Uterus (tissue), 4 donors: Measurements from ENCODE around the gene LIMS4. TPM values are rescaled to one million over a fixed set of nuclear protein-coding genes. Genes with fewer than 3 reads are reported as not detected.
"Not testable (repeated sequence)": the region's sequence is repeated elsewhere in the genome, so short reads cannot be mapped to it uniquely, and the experiment has no call there.

Source experiments
- DNase-seq, 2 donors: peaks; one replicate each; pipeline ENCODE4 v3.0.0-alpha.2; 2019 to 2020
- H3K27ac ChIP-seq, 2 donors: fragments of 200-600 bp; sonication (generic); 1 replicate in 1 of 2; 2 replicates in 1 of 2; pipeline ENCODE4 v1.5.1; 2016 to 2018
- H3K27me3 ChIP-seq, 2 donors: fragments of 200-600 bp; sonication (generic); one replicate each; pipeline ENCODE4 v1.5.1; 2018 to 2019; ENCODE audit warnings: control low read depth in 1 of 2
- H3K36me3 ChIP-seq, 2 donors: fragments of 200-600 bp; sonication (generic); one replicate each; pipeline ENCODE4 v1.5.1; 2019; ENCODE audit warnings: control low read depth in 1 of 2
- H3K4me1 ChIP-seq, 2 donors: fragments of 200-600 bp; sonication (generic); one replicate each; pipeline ENCODE4 v1.5.1; 2018 to 2019; ENCODE audit warnings: control low read depth in 1 of 2
- H3K4me3 ChIP-seq, 2 donors: fragments of 200-600 bp; sonication (generic); 1 replicate in 1 of 2; 2 replicates in 1 of 2; pipeline ENCODE4 v1.5.1; 2018 to 2019; ENCODE audit warnings: mild to moderate bottlenecking in 1 of 2
- H3K9me3 ChIP-seq, 2 donors: fragments of 200-600 bp; sonication (generic); one replicate each; pipeline ENCODE4 v1.5.1; 2019; ENCODE audit warnings: control low read depth in 1 of 2
- intact Hi-C: fragments of 100-400 bp; cut with DNase I; formaldehyde crosslinking; loops from one replicate; pipeline ENCODE4 v1.15.1; 2023; ENCODE audit warnings: low total_unique reads
- total RNA-seq, 4 donors: library from RNA; depleted of rRNA in 3 of 4; stranded (reverse); fragments of >200 nt in 3 of 4; gene quantifications; one replicate each; pipeline versions ENCODE4 v1.1.0 to v1.2.4, GENCODE V29; 2014 to 2023
- donor health status: DM: yes; HTN: yes; CAD: no.

The LIMS4 gene
- 10 to 100 TPM in 1 of 4 donors, 1 to 10 TPM in 2, not detected in 1; 5.6 to 11.3 (median 6.4) TPM for total RNA-seq

- intact Hi-C loops, H3K36me3 ChIP-seq, DNase-seq, H3K27me3 ChIP-seq, H3K9me3 ChIP-seq, H3K27ac ChIP-seq, H3K4me3 ChIP-seq, H3K4me1 ChIP-seq: not testable (repeated sequence)
Observed at GRCh38 chr2:110472171-110473058, at the start of gene LIMS4. Gene LIMS4 (minus strand): TSS chr2:110472816. CDS start chr2:110472778, 38 bp downstream.

- H3K4me1 ChIP-seq, intact Hi-C loops, DNase-seq, H3K4me3 ChIP-seq, H3K36me3 ChIP-seq, H3K27me3 ChIP-seq, H3K27ac ChIP-seq, H3K9me3 ChIP-seq: not testable (repeated sequence)
Observed at GRCh38 chr2:110499755-110500377, 27.2 kb upstream of the LIMS4 start.

GRCh38 chr2:110496027-110496426, 23.4 kb upstream of the LIMS4 start:
- H3K9me3 ChIP-seq, DNase-seq, H3K4me3 ChIP-seq, H3K27me3 ChIP-seq, H3K27ac ChIP-seq, H3K36me3 ChIP-seq, H3K4me1 ChIP-seq, intact Hi-C loops: not testable (repeated sequence)

GRCh38 chr2:110494488-110494887, 21.9 kb upstream of the LIMS4 start:
- DNase-seq, H3K36me3 ChIP-seq, H3K4me1 ChIP-seq, H3K27me3 ChIP-seq, H3K27ac ChIP-seq, H3K9me3 ChIP-seq, intact Hi-C loops, H3K4me3 ChIP-seq: not testable (repeated sequence)

- intact Hi-C loops, H3K27ac ChIP-seq, H3K4me3 ChIP-seq, H3K4me1 ChIP-seq, H3K36me3 ChIP-seq, DNase-seq, H3K9me3 ChIP-seq, H3K27me3 ChIP-seq: not testable (repeated sequence)
Observed at GRCh38 chr2:110488991-110489390, 16.4 kb upstream of the LIMS4 start.

- intact Hi-C loops, DNase-seq, H3K4me3 ChIP-seq, H3K9me3 ChIP-seq, H3K27ac ChIP-seq, H3K4me1 ChIP-seq, H3K27me3 ChIP-seq, H3K36me3 ChIP-seq: not testable (repeated sequence)
Observed at GRCh38 chr2:110482697-110483096, 10.1 kb upstream of the LIMS4 start.

- H3K9me3 ChIP-seq, H3K4me1 ChIP-seq, intact Hi-C loops, H3K27me3 ChIP-seq, H3K36me3 ChIP-seq, H3K27ac ChIP-seq, H3K4me3 ChIP-seq, DNase-seq: not testable (repeated sequence)
Observed at GRCh38 chr2:110481200-110481599, 8.6 kb upstream of the LIMS4 start.

- H3K27ac ChIP-seq, H3K9me3 ChIP-seq, H3K36me3 ChIP-seq, H3K4me1 ChIP-seq, H3K27me3 ChIP-seq, intact Hi-C loops, H3K4me3 ChIP-seq, DNase-seq: not testable (repeated sequence)
Observed at GRCh38 chr2:110480084-110480483, 7.5 kb upstream of the LIMS4 start.

GRCh38 chr2:110477370-110477769, 4.8 kb upstream of the LIMS4 start:
- H3K4me3 ChIP-seq, H3K4me1 ChIP-seq, H3K9me3 ChIP-seq, intact Hi-C loops, H3K27ac ChIP-seq, H3K27me3 ChIP-seq, DNase-seq, H3K36me3 ChIP-seq: not testable (repeated sequence)

GRCh38 chr2:110476952-110477351, 4.3 kb upstream of the LIMS4 start:
- intact Hi-C loops, DNase-seq, H3K27me3 ChIP-seq, H3K9me3 ChIP-seq, H3K4me3 ChIP-seq, H3K36me3 ChIP-seq, H3K27ac ChIP-seq, H3K4me1 ChIP-seq: not testable (repeated sequence)

GRCh38 chr2:110475627-110476359, 3.2 kb upstream of the LIMS4 start:
- H3K4me3 ChIP-seq, H3K4me1 ChIP-seq, H3K27ac ChIP-seq, intact Hi-C loops, H3K27me3 ChIP-seq, H3K9me3 ChIP-seq, H3K36me3 ChIP-seq, DNase-seq: not testable (repeated sequence)

- H3K27ac ChIP-seq, H3K4me3 ChIP-seq, H3K4me1 ChIP-seq, intact Hi-C loops, H3K36me3 ChIP-seq, DNase-seq, H3K9me3 ChIP-seq, H3K27me3 ChIP-seq: not testable (repeated sequence)
Observed at GRCh38 chr2:110474898-110475297, 2.3 kb upstream of the LIMS4 start.

- DNase-seq, intact Hi-C loops: not testable (repeated sequence)
Observed at GRCh38 chr2:110473059-110473358, 393 bp upstream of the LIMS4 start.

More at GRCh38 chr2:110473059-110473358, 393 bp upstream of the LIMS4 start:
- H3K27ac ChIP-seq, H3K4me1 ChIP-seq, H3K4me3 ChIP-seq, H3K27me3 ChIP-seq, H3K36me3 ChIP-seq, H3K9me3 ChIP-seq: not testable (repeated sequence)
